Caco-2 (cell line): ENCODE results near the gene NLGN4X. TPM values are rescaled to one million over a fixed set of nuclear protein-coding genes. Genes with fewer than 3 reads are reported as not detected.

Source experiments
- BruUV-seq: library from RNA; stranded (reverse); fragments of 400-500 nt; replicated peaks from 2 replicates; lab custom pipeline; 2021; lab: Mats Ljungman, UMichigan
- CTCF ChIA-PET: fragments of 300-600 bp; sonication (Branson Sonifier 250); formaldehyde crosslinking; loops from one replicate; lab custom pipeline; 2022; ENCODE audit warnings: antibody characterized with exemption; lab: Charles Lee
- POLR2A ChIA-PET: fragments of 300-600 bp; sonication (Branson Sonifier 250); formaldehyde crosslinking; loops from one replicate; lab custom pipeline; 2022; ENCODE audit warnings: antibody characterized with exemption; lab: Charles Lee
- DNase-seq, 2 experiments: peaks; one replicate each; pipeline versions ENCODE4 v3.0.0 to v3.0.0-alpha.2; 2020 to 2022
- H3K27me3 ChIP-seq: replicated peaks from 2 replicates; pipeline ENCODE4 v1.6.0; 2011; ENCODE audit warnings: low read length; ENCODE audit not compliant: control insufficient read depth, insufficient read depth
- H3K36me3 ChIP-seq: 2 replicates; pipeline ENCODE4 v1.5.1; 2011; ENCODE audit warnings: low read length; ENCODE audit not compliant: control insufficient read depth, insufficient read depth
- H3K4me1 ChIP-seq: fragments of 250-450 bp; sonication (Bioruptor Pico); 2 replicates; pipeline ENCODE4 v1.5.1; 2020; ENCODE audit warnings: mild to moderate bottlenecking
- H3K4me3 ChIP-seq: 2 replicates; pipeline ENCODE4 v1.5.1; 2011; ENCODE audit warnings: low read depth, mild to moderate bottlenecking, control low read depth, low read length
- H3K9me3 ChIP-seq: fragments of 250-450 bp; sonication (Bioruptor Pico); 2 replicates; pipeline ENCODE4 v1.5.1; 2020; ENCODE audit warnings: mild to moderate bottlenecking, moderate library complexity
- H3K27ac Mint-ChIP-seq: one replicate; pipeline ENCODE4 v1.8.0; 2022; ENCODE audit warnings: mixed read lengths; ENCODE audit not compliant: unreplicated experiment
- H3K27me3 Mint-ChIP-seq: one replicate; pipeline ENCODE4 v1.8.0; 2022; ENCODE audit warnings: mixed read lengths; ENCODE audit not compliant: insufficient read depth, unreplicated experiment
- H3K36me3 Mint-ChIP-seq: one replicate; pipeline ENCODE4 v1.8.0; 2022; ENCODE audit warnings: mild to moderate bottlenecking, mixed read lengths; ENCODE audit not compliant: insufficient read depth, unreplicated experiment
- H3K4me1 Mint-ChIP-seq: one replicate; pipeline ENCODE4 v1.8.0; 2022; ENCODE audit warnings: low read depth, mixed read lengths; ENCODE audit not compliant: unreplicated experiment
- H3K4me3 Mint-ChIP-seq: one replicate; pipeline ENCODE4 v1.8.0; 2022; ENCODE audit warnings: mild to moderate bottlenecking, moderate library complexity, mixed read lengths; ENCODE audit not compliant: unreplicated experiment
- H3K9me3 Mint-ChIP-seq: one replicate; pipeline ENCODE4 v1.8.0; 2022; ENCODE audit warnings: mixed read lengths; ENCODE audit not compliant: unreplicated experiment
- CTCF ChIP-seq, 2 experiments: fragments of 200-600 bp in 1 of 2; IDR thresholded peaks; 1 replicate in 1 of 2; 2 replicates in 1 of 2; pipeline versions ENCODE4 v1.5.1 to v1.8.0; 2011 to 2022; ENCODE audit warnings: antibody characterized with exemption in 1 of 2, control low read depth in 1 of 2, inconsistent platforms in 1 of 2, low read depth in 1 of 2, low read length in 1 of 2, mild to moderate bottlenecking in 1 of 2, moderate library complexity in 1 of 2; ENCODE audit not compliant: insufficient read depth in 1 of 2, severe bottlenecking in 1 of 2, unreplicated experiment in 1 of 2
- intact Hi-C: fragments of 100-400 bp; cut with micrococcal nuclease; formaldehyde crosslinking; loops from one replicate; pipeline ENCODE4 v1.10.0; 2022; ENCODE audit not compliant: unreplicated experiment
- total RNA-seq: library from RNA; stranded (reverse); gene quantifications from 2 replicates; pipeline ENCODE4 v1.2.3, GENCODE V29; 2022

The NLGN4X gene
- total RNA-seq, 1 experiment from 2014 or later: not detected

GRCh38 chrX:6225911-6226595, 2.6 kb downstream of the NLGN4X start:
- Histone ChIP-seq H3K9me3 (no peaks in the 10 kb centered on the region), H3K27me3 (no peaks in the 10 kb centered on the region), H3K4me3 (no peak overlapping the region), H3K36me3 (no peaks in the 10 kb centered on the region), H3K4me1 (no peaks in the 10 kb centered on the region)
- no peak for TF ChIP-seq CTCF (IDR thresholded peaks at IDR 0.05; ENCODE audit: insufficient read depth in 1 of 2, low read depth in 1 of 2, low read length in 1 of 2, severe bottlenecking in 1 of 2, unreplicated experiment in 1 of 2)
- ChIA-PET POLR2A (no interaction called here), CTCF (interaction anchor here (0.6 kb wide), 1 partner anchor 198 kb away, joined by 3 read pairs; no protein-coding TSS in a partner anchor)
- no peak overlapping the region for H3K27ac Mint-ChIP-seq
- H3K9me3 Mint-ChIP-seq: no peaks in the 10 kb centered on the region
- H3K4me3 Mint-ChIP-seq: no peak overlapping the region
- H3K27me3 Mint-ChIP-seq: peaks cover 10% of the 10 kb centered on the region
- no peak for DNase-seq
- BruUV-seq: no TSS peak
- no peaks in the 10 kb centered on the region for H3K36me3 Mint-ChIP-seq
- intact Hi-C loops: no loop called here
- H3K4me1 Mint-ChIP-seq: no peaks in the 10 kb centered on the region

GRCh38 chrX:6225288-6225910, 3.3 kb downstream of the NLGN4X start:
- H3K27me3 Mint-ChIP-seq: peaks cover 6% of the 10 kb centered on the region
- H3K36me3 Mint-ChIP-seq: no peaks in the 10 kb centered on the region
- H3K9me3 Mint-ChIP-seq: no peaks in the 10 kb centered on the region
- Histone ChIP-seq H3K9me3 (no peaks in the 10 kb centered on the region), H3K4me3 (no peak overlapping the region), H3K27me3 (no peaks in the 10 kb centered on the region), H3K36me3 (no peaks in the 10 kb centered on the region), H3K4me1 (no peaks in the 10 kb centered on the region)
- no peak overlapping the region for H3K27ac Mint-ChIP-seq
- POLR2A ChIA-PET: no interaction called here
- H3K4me1 Mint-ChIP-seq: no peaks in the 10 kb centered on the region
- BruUV-seq: no TSS peak
- CTCF ChIA-PET: interaction anchor here (0.6 kb wide), 1 partner anchor 197 kb away, joined by 3 read pairs; no protein-coding TSS in a partner anchor
- TF ChIP-seq CTCF (IDR thresholded peaks at IDR 0.05; ENCODE audit: insufficient read depth in 1 of 2, low read depth in 1 of 2, low read length in 1 of 2, severe bottlenecking in 1 of 2, unreplicated experiment in 1 of 2): no peak
- H3K4me3 Mint-ChIP-seq: no peak overlapping the region
- intact Hi-C loops: no loop called here
- no peak for DNase-seq

GRCh38 chrX:6223516-6223915, 5.2 kb downstream of the NLGN4X start:
- no peak for TF ChIP-seq CTCF (IDR thresholded peaks at IDR 0.05; ENCODE audit: insufficient read depth in 1 of 2, low read depth in 1 of 2, low read length in 1 of 2, severe bottlenecking in 1 of 2, unreplicated experiment in 1 of 2)
- Mint-ChIP-seq H3K9me3 (no peaks in the 10 kb centered on the region), H3K27me3 (peaks cover 5% of the 10 kb centered on the region), H3K4me1 (no peaks in the 10 kb centered on the region), H3K4me3 (no peak overlapping the region), H3K36me3 (no peaks in the 10 kb centered on the region), H3K27ac (no peak overlapping the region)
- no peak for DNase-seq
- Histone ChIP-seq H3K9me3 (no peaks in the 10 kb centered on the region), H3K36me3 (no peaks in the 10 kb centered on the region), H3K4me1 (no peaks in the 10 kb centered on the region), H3K27me3 (no peaks in the 10 kb centered on the region), H3K4me3 (no peak overlapping the region)
- intact Hi-C loops: no loop called here
- no TSS peak for BruUV-seq
- ChIA-PET POLR2A (no interaction called here), CTCF (no interaction called here)
